ENCODE data around the gene ABLIM3.

Gene ABLIM3

GRCh38 chr5:149198148-149198547 lies 56.9 kb downstream of the ABLIM3 start:
- Histone ChIP-seq H3K9me3 (ENCODE audit: low read length) (no peaks in the 10 kb centered on the region), H3K36me3 (ENCODE audit: insufficient read depth, low read length) (no peaks in the 10 kb centered on the region), H3K4me1 (ENCODE audit: insufficient read depth, low read length) (peaks cover 3% of the 10 kb centered on the region), H3K4me3 (ENCODE audit: low read length) (no peak overlapping the region), H2AFZ (ENCODE audit: low read depth, low read length) (no peak overlapping the region), H3K27me3 (ENCODE audit: insufficient read depth, low read length) (no peaks in the 10 kb centered on the region)

DNA sequence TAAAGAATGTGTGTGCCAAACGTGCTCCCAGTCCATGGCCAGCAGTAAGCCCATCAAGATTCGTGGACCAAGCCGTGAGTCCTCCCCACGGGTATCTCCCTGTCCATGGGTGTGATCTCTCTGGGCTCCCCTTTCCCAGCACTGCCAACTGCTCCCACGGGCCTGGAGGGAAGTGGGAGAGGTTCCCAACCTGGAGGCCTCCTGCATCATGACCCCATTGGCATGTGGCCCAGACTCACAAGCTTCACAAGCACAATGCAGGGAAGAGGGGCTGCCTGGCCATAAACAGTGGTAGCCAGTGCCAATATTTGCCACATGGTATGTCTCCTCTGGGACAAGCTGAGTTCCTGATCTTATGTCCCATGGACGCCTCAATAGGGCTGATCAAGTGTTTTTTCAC lies 59.1 kb downstream of the ABLIM3 start:
- H3K9me3 ChIP-seq (ENCODE audit: low read length): no peaks in the 10 kb centered on the region
- no peak overlapping the region for H2AFZ ChIP-seq (ENCODE audit: low read depth, low read length)
- H3K4me1 ChIP-seq (ENCODE audit: insufficient read depth, low read length): peaks cover 3% of the 10 kb centered on the region
- no peak overlapping the region for H3K4me3 ChIP-seq (ENCODE audit: low read length)
- H3K27me3 ChIP-seq (ENCODE audit: insufficient read depth, low read length): no peaks in the 10 kb centered on the region
- H3K36me3 ChIP-seq (ENCODE audit: insufficient read depth, low read length): no peaks in the 10 kb centered on the region

GRCh38 chr5:149201121-149201637 lies 59.9 kb downstream of the ABLIM3 start:
- Histone ChIP-seq H2AFZ (ENCODE audit: low read depth, low read length) (no peak overlapping the region), H3K27me3 (ENCODE audit: insufficient read depth, low read length) (no peaks in the 10 kb centered on the region), H3K36me3 (ENCODE audit: insufficient read depth, low read length) (no peaks in the 10 kb centered on the region), H3K4me3 (ENCODE audit: low read length) (no peak overlapping the region), H3K4me1 (ENCODE audit: insufficient read depth, low read length) (no peaks in the 10 kb centered on the region), H3K9me3 (ENCODE audit: low read length) (no peaks in the 10 kb centered on the region)

DNA sequence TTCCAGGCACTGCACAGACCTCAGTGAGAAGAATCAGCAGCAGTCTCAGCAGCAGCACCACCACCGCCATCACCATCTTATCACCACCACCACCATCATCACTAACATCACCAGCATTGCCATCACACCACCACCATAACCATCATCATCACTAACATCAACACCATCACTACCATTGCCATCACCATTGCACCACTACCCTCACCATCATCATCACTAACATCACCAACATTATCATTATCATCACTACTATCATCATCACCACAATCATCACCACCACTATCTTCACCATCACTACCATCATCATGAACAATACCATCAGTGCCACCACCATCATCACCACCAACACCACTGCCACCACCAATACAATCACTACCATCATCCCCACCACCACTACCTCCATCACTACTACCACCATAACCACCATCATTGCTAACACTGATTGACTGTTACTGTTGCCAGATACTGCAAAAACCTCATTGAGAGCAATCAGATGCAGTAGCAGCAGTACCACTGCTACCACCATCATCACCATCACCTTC lies 61.7 kb downstream of the ABLIM3 start:
- no peaks in the 10 kb centered on the region for H3K36me3 ChIP-seq (ENCODE audit: insufficient read depth, low read length)
- no peaks in the 10 kb centered on the region for H3K4me1 ChIP-seq (ENCODE audit: insufficient read depth, low read length)
- H3K27me3 ChIP-seq (ENCODE audit: insufficient read depth, low read length): no peaks in the 10 kb centered on the region
- no peaks in the 10 kb centered on the region for H3K9me3 ChIP-seq (ENCODE audit: low read length)
- H2AFZ ChIP-seq (ENCODE audit: low read depth, low read length): no peak overlapping the region
- H3K4me3 ChIP-seq (ENCODE audit: low read length): no peak overlapping the region

- no peak overlapping the region for H2AFZ ChIP-seq (ENCODE audit: low read depth, low read length)
- no peaks in the 10 kb centered on the region for H3K4me1 ChIP-seq (ENCODE audit: insufficient read depth, low read length)
- H3K36me3 ChIP-seq (ENCODE audit: insufficient read depth, low read length): no peaks in the 10 kb centered on the region
- no peaks in the 10 kb centered on the region for H3K9me3 ChIP-seq (ENCODE audit: low read length)
- H3K4me3 ChIP-seq (ENCODE audit: low read length): no peak overlapping the region
- H3K27me3 ChIP-seq (ENCODE audit: insufficient read depth, low read length): no peaks in the 10 kb centered on the region
Observed at GRCh38 chr5:149203921-149204441, 62.7 kb downstream of the ABLIM3 start.

- no peaks in the 10 kb centered on the region for H3K36me3 ChIP-seq (ENCODE audit: insufficient read depth, low read length)
- H2AFZ ChIP-seq (ENCODE audit: low read depth, low read length): no peak overlapping the region
- H3K27me3 ChIP-seq (ENCODE audit: insufficient read depth, low read length): no peaks in the 10 kb centered on the region
- no peak overlapping the region for H3K4me3 ChIP-seq (ENCODE audit: low read length)
- no peaks in the 10 kb centered on the region for H3K4me1 ChIP-seq (ENCODE audit: insufficient read depth, low read length)
- H3K9me3 ChIP-seq (ENCODE audit: low read length): no peaks in the 10 kb centered on the region
Observed at GRCh38 chr5:149205625-149206523, 64.6 kb downstream of the ABLIM3 start.

DNA sequence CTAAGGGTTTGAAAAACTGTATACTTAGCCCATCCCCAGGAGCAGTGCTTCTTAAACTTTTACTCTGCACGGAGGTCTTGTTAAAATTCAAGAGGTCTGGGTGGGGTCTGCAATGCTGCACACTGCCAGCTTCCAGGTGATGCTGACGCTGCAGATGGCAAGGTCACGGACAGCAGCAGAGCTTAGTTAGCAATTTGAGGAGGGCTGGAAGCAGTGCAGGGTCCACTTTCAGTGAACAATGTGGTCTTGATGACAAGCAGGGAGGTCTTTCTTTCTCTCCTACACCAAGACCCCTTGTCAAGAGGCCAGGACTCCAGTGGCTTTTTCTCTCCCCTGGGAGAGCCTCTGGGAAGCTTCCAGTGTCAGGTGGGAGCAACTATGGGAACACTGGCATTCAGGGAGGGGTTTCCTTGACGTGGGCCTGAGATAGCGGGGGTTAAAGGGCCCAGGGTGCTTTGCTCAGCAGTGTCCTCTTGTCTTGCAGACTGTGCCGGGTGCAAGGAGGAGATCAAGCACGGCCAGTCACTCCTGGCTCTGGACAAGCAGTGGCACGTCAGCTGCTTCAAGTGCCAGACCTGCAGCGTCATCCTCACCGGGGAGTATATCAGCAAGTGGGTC lies 65.3 kb downstream of the ABLIM3 start:
- Histone ChIP-seq H3K36me3 (ENCODE audit: insufficient read depth, low read length) (no peaks in the 10 kb centered on the region), H2AFZ (ENCODE audit: low read depth, low read length) (no peak overlapping the region), H3K9me3 (ENCODE audit: low read length) (no peaks in the 10 kb centered on the region), H3K27me3 (ENCODE audit: insufficient read depth, low read length) (no peaks in the 10 kb centered on the region), H3K4me3 (ENCODE audit: low read length) (no peak overlapping the region), H3K4me1 (ENCODE audit: insufficient read depth, low read length) (no peaks in the 10 kb centered on the region)

DNA sequence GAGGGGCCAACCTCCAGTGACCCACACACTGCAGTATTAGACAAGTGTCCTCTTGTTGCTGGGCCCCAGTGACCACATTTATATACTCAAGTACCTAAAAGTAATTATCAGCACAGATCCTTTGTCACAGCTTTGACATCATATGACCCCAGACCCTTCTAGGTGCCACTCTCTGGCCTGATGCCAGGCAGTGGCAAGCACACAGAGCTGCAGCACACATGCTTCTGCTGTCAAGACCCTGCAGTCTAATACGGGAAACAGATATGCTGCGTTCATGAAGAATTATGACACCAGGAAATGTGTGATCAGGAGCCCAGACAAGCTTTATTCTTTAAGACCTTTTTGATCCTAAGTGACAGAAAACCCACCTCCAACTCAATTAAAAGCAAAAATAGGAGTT lies 66.5 kb downstream of the ABLIM3 start:
- H3K27me3 ChIP-seq (ENCODE audit: insufficient read depth, low read length): no peaks in the 10 kb centered on the region
- no peaks in the 10 kb centered on the region for H3K4me1 ChIP-seq (ENCODE audit: insufficient read depth, low read length)
- no peak overlapping the region for H2AFZ ChIP-seq (ENCODE audit: low read depth, low read length)
- H3K9me3 ChIP-seq (ENCODE audit: low read length): no peaks in the 10 kb centered on the region
- no peaks in the 10 kb centered on the region for H3K36me3 ChIP-seq (ENCODE audit: insufficient read depth, low read length)
- no peak overlapping the region for H3K4me3 ChIP-seq (ENCODE audit: low read length)

DNA sequence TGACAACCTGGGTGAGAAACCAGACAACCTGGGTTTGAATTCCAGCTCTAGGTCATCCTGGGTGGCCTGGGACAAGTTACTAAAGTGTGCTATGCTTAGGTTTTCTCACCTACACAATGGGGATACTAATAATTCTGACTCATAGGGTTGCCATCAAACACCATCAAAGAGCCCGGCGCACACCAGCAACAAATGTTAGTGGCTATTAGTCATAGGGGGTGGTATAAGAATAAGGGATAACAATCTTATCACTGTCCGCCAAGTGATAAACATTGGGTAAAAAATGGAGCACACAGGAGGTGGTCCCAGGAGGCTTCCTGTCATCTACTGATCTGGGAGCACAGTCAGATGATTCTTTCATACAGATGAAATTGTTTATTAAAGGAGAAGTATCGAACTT lies 68.9 kb downstream of the ABLIM3 start:
- no peak overlapping the region for H3K4me3 ChIP-seq (ENCODE audit: low read length)
- peaks cover 2% of the 10 kb centered on the region for H3K27me3 ChIP-seq (ENCODE audit: insufficient read depth, low read length)
- H3K36me3 ChIP-seq (ENCODE audit: insufficient read depth, low read length): no peaks in the 10 kb centered on the region
- no peaks in the 10 kb centered on the region for H3K9me3 ChIP-seq (ENCODE audit: low read length)
- H3K4me1 ChIP-seq (ENCODE audit: insufficient read depth, low read length): no peaks in the 10 kb centered on the region
- H2AFZ ChIP-seq (ENCODE audit: low read depth, low read length): no peak overlapping the region

DNA sequence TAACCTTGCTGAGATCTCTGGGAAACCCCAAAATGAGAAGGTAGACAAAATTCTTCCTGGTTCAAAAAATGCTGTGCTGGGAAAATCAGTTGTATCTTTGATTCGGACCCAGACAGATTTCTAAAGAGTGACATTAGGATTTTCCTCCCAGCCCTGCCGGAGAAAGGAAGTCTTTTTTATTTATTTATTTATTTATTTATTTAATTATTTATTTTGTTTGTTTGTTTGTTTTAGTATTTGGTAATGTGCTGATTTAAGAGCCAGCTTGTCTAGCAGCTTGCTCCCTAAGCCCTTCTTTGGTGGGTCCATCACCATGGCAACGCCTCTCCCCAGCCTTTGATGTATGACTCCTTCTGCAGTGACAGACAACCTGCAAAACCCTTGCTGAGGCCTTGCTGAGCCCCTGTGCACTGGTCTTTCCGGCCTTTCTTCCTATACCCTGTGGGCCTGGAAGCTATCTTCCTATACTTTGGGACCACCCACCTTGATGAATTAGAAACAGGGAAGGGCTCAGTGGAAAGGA lies 69.7 kb downstream of the ABLIM3 start:
- H3K4me3 ChIP-seq (ENCODE audit: low read length): no peak overlapping the region
- H3K27me3 ChIP-seq (ENCODE audit: insufficient read depth, low read length): peaks cover 2% of the 10 kb centered on the region
- H2AFZ ChIP-seq (ENCODE audit: low read depth, low read length): no peak overlapping the region
- H3K9me3 ChIP-seq (ENCODE audit: low read length): no peaks in the 10 kb centered on the region
- H3K36me3 ChIP-seq (ENCODE audit: insufficient read depth, low read length): no peaks in the 10 kb centered on the region
- H3K4me1 ChIP-seq (ENCODE audit: insufficient read depth, low read length): no peaks in the 10 kb centered on the region

GRCh38 chr5:149211566-149211965 lies 70.3 kb downstream of the ABLIM3 start:
- Histone ChIP-seq H3K4me3 (ENCODE audit: low read length) (no peak overlapping the region), H3K36me3 (ENCODE audit: insufficient read depth, low read length) (no peaks in the 10 kb centered on the region), H2AFZ (ENCODE audit: low read depth, low read length) (no peak overlapping the region), H3K4me1 (ENCODE audit: insufficient read depth, low read length) (no peaks in the 10 kb centered on the region), H3K27me3 (ENCODE audit: insufficient read depth, low read length) (peaks cover 2% of the 10 kb centered on the region), H3K9me3 (ENCODE audit: low read length) (no peaks in the 10 kb centered on the region)

DNA sequence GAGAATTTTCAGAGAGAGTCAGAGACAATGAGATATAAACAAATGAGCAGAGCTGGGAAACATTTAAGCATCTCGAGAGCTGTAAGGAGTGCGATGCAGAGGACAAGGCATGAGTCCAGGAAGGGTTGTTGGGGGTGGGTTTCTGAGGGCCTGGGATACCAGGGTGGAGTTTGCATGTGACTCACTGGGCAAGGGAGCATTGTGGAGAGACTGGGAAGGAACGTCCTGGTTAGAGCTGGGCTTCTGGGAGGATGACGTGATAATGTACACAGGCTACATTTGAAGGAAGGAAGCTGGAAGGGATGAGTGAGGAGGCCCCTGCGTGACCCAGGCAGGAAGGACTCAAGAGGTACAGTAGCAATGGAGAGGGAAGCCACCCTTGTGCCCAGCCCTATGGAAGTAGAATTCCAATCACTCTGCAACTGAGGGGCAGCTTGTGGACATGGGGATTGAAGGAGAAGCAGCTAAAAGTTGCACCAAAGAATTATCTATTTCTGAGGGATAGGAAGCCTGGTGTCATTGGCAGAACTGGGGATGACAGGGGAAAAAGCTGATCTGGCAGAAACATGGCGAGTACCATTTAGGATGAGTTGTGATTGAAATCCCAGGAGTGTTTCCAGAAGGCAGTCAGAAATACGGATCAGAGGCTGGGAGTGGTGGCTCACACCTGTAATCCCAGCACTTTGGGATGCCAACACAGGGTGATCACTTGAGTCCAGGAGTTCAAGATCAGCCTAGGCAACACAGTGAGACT lies 71.1 kb downstream of the ABLIM3 start:
- Histone ChIP-seq H3K4me3 (ENCODE audit: low read length) (no peak overlapping the region), H3K36me3 (ENCODE audit: insufficient read depth, low read length) (no peaks in the 10 kb centered on the region), H2AFZ (ENCODE audit: low read depth, low read length) (no peak overlapping the region), H3K4me1 (ENCODE audit: insufficient read depth, low read length) (no peaks in the 10 kb centered on the region), H3K27me3 (ENCODE audit: insufficient read depth, low read length) (peaks cover 2% of the 10 kb centered on the region), H3K9me3 (ENCODE audit: low read length) (no peaks in the 10 kb centered on the region)
